DMS114 treated with DMSO at 0.1 percent for 48 hours (cell line): ENCODE data around the gene ISY1.
A peak's percentile ranks its signal among the peaks of the same experiment; 100 is the strongest.
"Not testable (repeated sequence)": the region's sequence is repeated elsewhere in the genome, so short reads cannot be mapped to it uniquely, and the experiment has no call there.

ENCODE experiments used
- DNase-seq: peaks from one replicate; lab custom pipeline; 2025; ENCODE audit not compliant: unreplicated experiment; lab: John Stamatoyannopoulos, UW

The ISY1 gene

DNA sequence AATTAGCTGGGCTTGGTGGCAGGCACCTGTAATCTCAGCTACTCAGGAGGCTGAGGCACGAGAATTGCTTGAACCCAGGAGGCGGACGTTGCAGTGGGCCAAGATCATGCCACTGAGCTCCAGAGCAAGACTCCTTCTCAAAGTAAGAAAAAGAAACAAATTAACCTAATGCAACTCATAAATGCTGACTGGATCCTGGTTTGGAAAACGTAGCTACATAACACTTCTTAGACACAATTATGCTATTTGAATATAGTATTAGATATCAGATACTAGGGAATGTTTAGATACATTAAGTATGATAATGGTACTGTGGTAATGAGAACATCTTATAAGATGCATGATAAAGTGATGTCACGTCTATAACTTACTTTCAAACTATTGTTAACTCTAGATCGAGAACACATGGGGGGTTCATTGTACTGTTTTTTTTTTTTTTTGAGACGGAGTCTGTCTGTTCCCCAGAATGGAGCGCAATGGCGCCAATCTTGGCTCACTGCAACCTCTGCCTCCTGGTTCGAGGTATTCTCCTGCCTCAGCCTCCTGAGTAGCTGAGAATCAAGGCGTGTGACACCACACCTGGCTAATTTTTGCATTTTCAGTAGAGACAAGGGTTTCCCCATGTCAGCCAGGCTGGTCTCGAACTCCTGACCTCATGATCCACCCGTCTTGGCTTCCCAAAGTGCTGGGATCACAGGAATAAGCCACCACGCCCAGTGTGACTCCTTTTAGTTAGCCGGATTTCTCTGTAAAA is 5.9 kb upstream of the ISY1 start:
- no peak for DNase-seq

DNA sequence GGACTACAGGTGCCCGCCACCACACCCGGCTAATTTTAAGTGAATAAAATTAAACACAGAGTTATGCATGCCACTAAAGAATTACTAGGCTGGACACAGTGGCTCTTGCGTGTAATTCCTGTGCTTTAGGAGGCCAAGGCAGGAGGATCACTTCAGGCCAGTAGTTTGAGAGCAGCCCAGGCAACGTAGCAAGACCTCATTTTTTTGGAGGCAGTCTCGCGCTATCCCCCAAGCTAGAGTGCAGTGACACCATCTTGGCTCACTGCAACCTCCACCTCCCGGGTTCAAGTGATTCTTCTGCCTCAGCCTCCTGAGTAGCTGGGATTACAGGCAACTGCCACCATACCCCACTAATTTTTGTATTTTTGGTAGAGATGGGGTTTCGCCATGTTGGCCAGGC is 4.7 kb upstream of the ISY1 start:
- DNase-seq: not testable (repeated sequence)

GRCh38 chr3:129164500-129164899 is 3.6 kb upstream of the ISY1 start:
- DNase-seq: no peak

DNA sequence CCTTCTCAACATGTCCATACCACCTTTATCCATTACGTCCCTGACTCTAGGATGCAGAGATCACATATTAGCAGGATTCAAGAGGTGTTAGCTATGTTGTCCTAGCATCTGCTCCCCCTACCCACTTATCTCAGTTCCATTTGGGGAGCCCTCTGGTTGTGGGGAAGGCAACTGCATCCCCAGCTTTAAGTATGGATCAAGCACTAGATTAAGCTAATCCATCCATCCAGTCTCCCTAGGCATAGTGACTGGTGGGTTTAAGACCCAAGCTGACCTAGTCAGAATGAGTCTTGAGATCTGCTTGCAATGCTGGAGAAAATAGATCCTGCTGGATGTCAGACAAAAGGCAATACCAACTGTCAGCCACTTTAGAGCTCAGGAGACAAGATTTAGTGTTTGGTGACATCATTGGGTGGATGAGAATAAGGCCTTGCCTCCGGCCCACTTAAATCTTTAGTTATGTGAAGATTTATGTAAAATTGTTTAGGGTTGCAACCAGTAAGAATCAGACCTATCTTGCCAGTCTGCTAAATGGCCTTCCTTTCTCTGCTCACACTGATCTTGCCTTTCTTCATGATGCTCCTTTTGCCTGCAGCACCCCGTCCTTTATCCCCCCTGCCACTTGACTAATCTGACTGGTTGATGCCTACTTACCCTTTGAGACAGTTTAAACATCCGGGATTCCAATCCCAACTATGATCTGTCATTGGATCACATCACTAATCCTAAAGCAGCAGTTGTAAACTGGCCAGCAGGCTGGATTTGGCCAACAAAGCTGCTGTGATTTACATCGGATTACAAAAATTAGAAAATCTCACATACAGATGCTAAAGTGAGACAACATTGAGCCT is 2.1 kb upstream of the ISY1 start:
- no peak for DNase-seq

DNA sequence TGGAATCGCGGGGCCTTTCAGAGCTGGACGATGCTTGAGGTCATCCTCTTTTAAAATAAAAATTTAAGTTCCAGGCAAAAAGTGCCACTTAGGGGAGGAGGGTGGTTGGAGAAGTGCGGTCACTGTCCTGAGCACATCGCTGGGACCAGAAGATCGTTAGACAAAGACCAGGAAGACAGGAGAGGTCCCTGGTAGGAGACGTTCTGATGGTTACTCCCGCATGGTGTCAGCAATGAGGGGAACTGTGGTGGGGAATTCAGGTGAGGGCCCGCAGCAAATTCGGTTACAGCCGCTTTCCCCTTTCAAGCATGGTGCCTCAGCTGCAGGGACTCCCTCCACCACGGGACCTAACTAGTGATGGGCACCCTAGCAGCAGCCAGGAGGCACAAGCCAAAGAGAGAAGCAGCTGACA is 1.0 kb upstream of the ISY1 start:
- peak; percentile 23 for DNase-seq

DNA sequence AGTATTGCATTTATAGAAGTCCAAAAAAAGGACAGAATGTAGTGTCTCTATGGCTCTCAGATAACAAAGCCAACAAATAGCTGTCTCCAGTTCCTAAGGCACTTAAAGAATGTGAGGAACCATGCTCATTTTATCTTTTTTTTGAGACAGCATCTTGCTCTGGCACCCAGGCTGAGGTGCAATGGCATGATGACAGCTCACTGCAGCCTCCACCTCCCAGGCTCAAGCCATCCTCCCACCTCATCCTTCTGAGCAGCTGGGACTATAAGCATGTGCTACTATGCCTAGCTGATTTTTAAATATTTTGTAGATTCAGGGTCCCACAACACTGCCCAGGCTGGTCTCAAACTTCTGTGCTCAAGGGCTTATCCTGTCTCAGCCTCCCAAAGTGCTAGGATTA is 16.1 kb downstream of the ISY1 start:
- DNase-seq: no peak

GRCh38 chr3:129141011-129141410 is 19.9 kb downstream of the ISY1 start:
- DNase-seq: not testable (repeated sequence)

GRCh38 chr3:129139911-129140310 is 21.0 kb downstream of the ISY1 start:
- no peak for DNase-seq

- DNase-seq: not testable (repeated sequence)
These were observed 24.6 kb downstream of the ISY1 start for GRCh38 chr3:129136275-129136674.

GRCh38 chr3:129132097-129132866 is 28.6 kb downstream of the ISY1 start:
- no peak for DNase-seq

- DNase-seq: no peak
These were observed 29.3 kb downstream of the ISY1 start for GRCh38 chr3:129131465-129132088.

DNA sequence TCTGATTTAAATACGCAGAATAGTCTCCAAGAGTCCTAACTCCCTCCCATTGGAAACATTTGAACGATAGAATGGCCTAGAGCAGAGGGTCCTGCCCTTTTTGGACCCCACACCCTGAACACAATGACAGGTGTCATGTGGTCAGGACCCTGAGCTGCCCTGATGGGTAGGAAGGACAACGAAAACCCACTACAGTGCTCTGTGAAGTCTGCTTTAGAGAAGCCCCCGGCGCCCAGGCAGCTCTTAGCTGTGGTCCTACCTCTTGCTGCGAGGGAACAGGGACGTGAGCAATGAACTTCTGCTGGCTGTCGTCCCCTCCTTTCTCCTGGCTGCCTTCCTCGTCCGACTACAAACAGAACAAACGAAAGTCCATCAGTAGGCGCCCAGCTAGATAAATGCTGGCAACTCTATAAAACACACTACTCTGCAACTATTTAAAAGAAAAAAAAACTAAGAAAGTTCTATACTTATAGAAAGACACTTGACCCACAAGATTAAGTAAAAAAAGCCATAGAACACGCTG is 30.5 kb downstream of the ISY1 start:
- DNase-seq: no peak

GRCh38 chr3:129128357-129129155 is 32.3 kb downstream of the ISY1 start:
- DNase-seq: no peak

DNA sequence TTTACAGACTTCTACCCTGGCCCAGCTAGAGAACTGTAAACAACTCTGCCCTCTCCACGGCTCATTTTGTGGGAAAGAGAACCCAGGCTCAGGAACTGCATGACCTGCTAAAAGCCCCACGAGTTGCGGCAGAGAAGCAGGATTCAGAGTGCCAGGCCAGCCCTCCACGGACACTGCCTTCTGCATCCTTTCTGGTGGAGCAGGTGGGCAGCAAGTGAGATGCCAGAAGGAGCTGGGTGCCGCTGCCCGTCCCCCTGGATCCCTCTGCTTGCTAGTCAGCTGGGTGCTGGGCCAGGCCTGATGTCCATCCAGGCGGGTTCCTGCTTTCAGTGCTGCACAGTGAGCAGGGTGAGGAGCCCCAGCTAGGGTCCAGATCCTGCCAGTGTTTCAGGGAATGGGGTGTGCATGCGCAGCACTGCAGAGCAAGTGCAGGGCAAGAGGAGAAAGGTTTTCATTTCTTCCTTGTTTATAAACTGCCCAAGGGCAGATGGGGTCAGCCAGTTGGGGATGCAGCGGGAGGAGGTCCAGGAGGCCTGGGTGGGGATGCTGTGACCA is 34.1 kb downstream of the ISY1 start:
- no peak for DNase-seq

DNA sequence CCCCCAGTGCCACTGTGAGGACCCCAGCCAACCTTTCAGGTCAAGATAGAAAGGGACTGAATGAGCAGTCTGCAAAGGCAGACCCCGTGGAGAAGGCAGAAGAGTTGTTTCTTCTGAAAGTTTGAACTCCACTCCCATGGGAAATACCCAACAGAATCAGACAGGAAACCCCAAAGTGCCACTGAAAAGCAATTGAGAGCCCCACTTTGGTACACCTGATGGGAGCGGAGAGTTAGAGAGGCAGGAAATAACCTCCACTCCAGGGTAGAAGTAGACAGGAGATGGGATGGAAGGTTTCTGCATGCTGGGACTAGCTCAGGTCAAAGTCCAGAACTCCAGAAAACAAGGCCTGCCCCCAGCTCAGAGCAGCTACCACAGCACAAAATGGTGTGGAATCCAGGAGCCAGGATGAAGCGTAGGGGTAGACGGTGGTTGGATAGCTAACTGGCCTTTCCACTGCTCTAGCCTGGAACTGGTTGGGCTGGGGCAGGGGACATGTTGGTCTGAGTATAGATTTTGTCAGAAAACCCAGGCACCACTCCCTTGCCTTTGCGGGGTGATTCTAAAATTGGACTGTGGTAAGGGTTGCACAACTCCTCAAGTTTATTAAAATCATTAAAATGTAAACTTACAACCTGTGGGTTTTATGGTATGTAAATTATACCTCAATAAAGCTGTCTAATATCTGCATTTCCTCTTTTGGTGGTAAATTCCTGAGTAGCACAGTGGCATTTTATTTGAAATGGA is 37.4 kb downstream of the ISY1 start:
- DNase-seq: no peak

DNA sequence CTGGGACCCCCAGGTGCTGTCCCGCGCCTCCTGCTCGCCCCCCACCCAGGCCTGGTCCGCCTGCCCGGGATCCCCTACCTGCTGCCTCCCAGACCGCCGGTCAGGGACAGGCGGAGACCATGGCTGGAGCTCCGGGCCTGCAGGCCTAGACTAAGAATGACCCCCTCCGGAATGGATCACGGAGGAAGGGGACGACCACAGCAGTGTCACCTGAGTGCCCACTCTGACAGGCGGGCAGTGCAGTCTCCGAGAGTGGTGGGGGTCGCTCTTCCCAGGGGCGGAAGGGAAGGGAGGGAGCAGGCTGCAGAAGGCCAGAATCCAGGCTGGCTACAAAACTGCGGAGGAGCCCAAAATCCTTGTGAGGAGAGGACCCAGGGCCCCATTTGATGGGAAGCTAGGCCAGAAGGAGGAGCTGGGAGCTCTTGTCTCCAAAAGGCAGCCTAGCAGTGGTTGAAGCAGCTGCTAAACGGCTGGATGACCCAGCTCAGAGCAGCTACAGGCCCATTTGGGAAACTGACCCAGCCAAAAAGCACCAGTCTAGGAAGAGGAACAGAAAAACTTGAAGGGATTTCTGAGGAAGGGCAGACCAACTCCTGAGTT is 38.4 kb downstream of the ISY1 start:
- DNase-seq: no peak

GRCh38 chr3:129121792-129122411 is 39.0 kb downstream of the ISY1 start, which contains the start of gene RAB43:
Gene RAB43 (minus strand): TSS chr3:129121804. CDS start chr3:129121489, 315 bp downstream.
- DNase-seq: peak; percentile 80
